Panc1 (cell line): ENCODE results near the gene PPM1L. TPM values are rescaled to one million over a fixed set of nuclear protein-coding genes. Genes with fewer than 3 reads are reported as not detected.

ENCODE experiments used
- ATAC-seq: fragments of 200-7000 bp; cut with Tn5 transposase; 2 replicates; pipeline ENCODE4 v1.9.1; 2020; ENCODE audit warnings: mild to moderate bottlenecking, moderate library complexity
- BruUV-seq: library from RNA; stranded (reverse); fragments of 400-500 nt; replicated peaks from 2 replicates; lab custom pipeline; 2021; lab: Mats Ljungman, UMichigan
- CTCF ChIA-PET: fragments of 300-600 bp; sonication (Branson Sonifier 250); formaldehyde crosslinking; loops from one replicate; lab custom pipeline; 2022; ENCODE audit warnings: antibody characterized with exemption; lab: Charles Lee
- POLR2A ChIA-PET: fragments of 300-600 bp; sonication (Branson Sonifier 250); formaldehyde crosslinking; loops from one replicate; lab custom pipeline; 2022; ENCODE audit warnings: antibody characterized with exemption; lab: Charles Lee
- DNase-seq: peaks from one replicate; pipeline ENCODE4 v3.0.0-alpha.2; 2010; ENCODE audit warnings: low read depth, low spot score
- H3K27ac ChIP-seq: 2 replicates; pipeline ENCODE4 v1.5.1; 2011; ENCODE audit warnings: mild to moderate bottlenecking, low read length, inconsistent platforms
- H3K27me3 ChIP-seq: fragments of 200-500 bp; sonication (Bioruptor generic); 2 replicates; pipeline ENCODE4 v1.6.0; 2014; ENCODE audit warnings: low read length, inconsistent platforms; ENCODE audit not compliant: control insufficient read depth, insufficient read depth
- H3K36me3 ChIP-seq: fragments of 200-500 bp; sonication (Bioruptor generic); 2 replicates; pipeline ENCODE4 v1.5.1; 2014; ENCODE audit warnings: inconsistent platforms, mild to moderate bottlenecking, low read length, moderate library complexity; ENCODE audit not compliant: control insufficient read depth, insufficient read depth
- H3K4me1 ChIP-seq: 2 replicates; pipeline ENCODE4 v1.5.1; 2011; ENCODE audit warnings: inconsistent platforms, mild to moderate bottlenecking, low read length, moderate library complexity; ENCODE audit not compliant: control insufficient read depth, insufficient read depth
- H3K4me3 ChIP-seq, 2 experiments: 2 replicates each; pipeline ENCODE4 v1.5.1; 2011 to 2012; ENCODE audit warnings: low read depth in 2 of 2, low read length in 2 of 2, mild to moderate bottlenecking in 2 of 2, inconsistent platforms in 1 of 2, moderate library complexity in 1 of 2
- H3K9me3 ChIP-seq: fragments of 200-500 bp; sonication (Bioruptor generic); 2 replicates; pipeline ENCODE4 v1.5.1; 2014; ENCODE audit warnings: low read depth, mild to moderate bottlenecking, inconsistent platforms, low read length, moderate library complexity; ENCODE audit not compliant: control insufficient read depth, insufficient read depth
- POLR2AphosphoS5 ChIP-seq: IDR thresholded peaks from 2 replicates; pipeline ENCODE4 v1.6.1; 2012; ENCODE audit warnings: mild to moderate bottlenecking, low read depth, low read length, moderate library complexity
- SIN3A ChIP-seq: IDR thresholded peaks from 2 replicates; pipeline ENCODE4 v1.6.1; 2012; ENCODE audit warnings: low read depth, mild to moderate bottlenecking, low read length, moderate library complexity, borderline replicate concordance; ENCODE audit not compliant: insufficient read depth
- TCF7L2 ChIP-seq: IDR thresholded peaks from 2 replicates; pipeline ENCODE4 v1.6.1; 2011; ENCODE audit warnings: mild to moderate bottlenecking, low read depth, low read length, inconsistent platforms
- in situ Hi-C: cut with HindIII; loops from 2 replicates; pipeline ENCODE4 v1.10.0; 2016; ENCODE audit warnings: low sequenced_read_pairs, low pct_unique_long_range_greater_than_20kb
- intact Hi-C: fragments of 100-400 bp; cut with micrococcal nuclease; formaldehyde crosslinking; loops from one replicate; pipeline ENCODE4 v1.10.0; 2022; ENCODE audit not compliant: unreplicated experiment
- total RNA-seq: library from RNA; stranded (reverse); gene quantifications from one replicate; pipeline ENCODE4 v1.2.1, GENCODE V29; 2021; ENCODE audit not compliant: unreplicated experiment
- TF ChIP-seq, protein P1 (sequence below): fragments of 450-650 bp; IDR thresholded peaks from 2 replicates; pipeline ENCODE4 v1.5.1; 2017; ENCODE audit warnings: mild to moderate bottlenecking
- TF ChIP-seq, protein P2 (sequence below), 2 experiments: IDR thresholded peaks; 2 replicates each; pipeline ENCODE4 v1.6.1; 2011 to 2012; ENCODE audit warnings: low read depth in 2 of 2, control low read depth in 1 of 2, low read length in 1 of 2, mild to moderate bottlenecking in 1 of 2, moderate library complexity in 1 of 2; ENCODE audit not compliant: insufficient read depth in 1 of 2

The PPM1L gene
- total RNA-seq, 1 experiment from 2014 or later, result 23.8 TPM

DNA sequence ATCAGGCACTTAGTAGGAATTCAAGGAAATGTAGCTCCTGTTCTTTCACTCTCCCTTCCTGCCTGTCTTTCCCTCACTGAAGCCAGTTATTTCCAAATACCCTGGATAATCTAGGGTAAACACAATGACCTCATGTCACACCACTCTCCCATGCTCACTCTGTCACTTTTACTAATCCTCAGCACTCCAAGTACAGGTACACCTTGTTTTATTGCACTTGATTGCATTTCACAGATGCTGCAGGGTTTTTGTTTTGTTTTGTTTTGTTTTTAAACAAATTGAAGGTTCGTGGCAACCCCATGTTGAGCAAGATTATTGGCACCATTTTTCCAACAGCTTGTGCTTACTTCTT lies 40.8 kb downstream of the PPM1L start:
- ATAC-seq, result no peak
- CTCF ChIA-PET, result no interaction called here

DNA sequence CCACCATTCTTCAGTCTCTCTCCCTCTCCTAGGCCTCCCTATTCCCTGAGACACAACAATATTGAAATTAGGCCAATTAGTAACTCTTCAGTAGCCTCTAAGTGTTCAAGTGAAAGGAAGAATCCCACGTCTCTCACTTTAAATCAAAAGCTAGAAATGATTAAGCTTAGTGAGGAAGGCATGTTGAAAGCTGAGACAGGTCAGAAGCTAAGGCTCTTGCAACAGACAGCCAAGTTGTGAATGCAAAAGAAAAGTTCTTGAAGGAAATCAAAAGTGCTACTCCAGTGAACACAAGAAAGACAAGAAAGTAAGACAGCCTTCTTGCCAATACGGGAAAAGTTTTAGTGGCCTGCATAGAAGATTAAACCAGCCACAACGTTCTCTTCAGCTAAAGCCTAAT lies 41.3 kb downstream of the PPM1L start:
- POLR2A ChIA-PET, result no interaction called here
- DNase-seq (no peak), ATAC-seq (no peak)
- BruUV-seq, result no TSS peak
- no peaks in the 10 kb centered on the region for H3K9me3 ChIP-seq
- in situ Hi-C loops, result no loop called here
- no peaks in the 10 kb centered on the region for H3K36me3 ChIP-seq
- TF ChIP-seq, protein P1, sequence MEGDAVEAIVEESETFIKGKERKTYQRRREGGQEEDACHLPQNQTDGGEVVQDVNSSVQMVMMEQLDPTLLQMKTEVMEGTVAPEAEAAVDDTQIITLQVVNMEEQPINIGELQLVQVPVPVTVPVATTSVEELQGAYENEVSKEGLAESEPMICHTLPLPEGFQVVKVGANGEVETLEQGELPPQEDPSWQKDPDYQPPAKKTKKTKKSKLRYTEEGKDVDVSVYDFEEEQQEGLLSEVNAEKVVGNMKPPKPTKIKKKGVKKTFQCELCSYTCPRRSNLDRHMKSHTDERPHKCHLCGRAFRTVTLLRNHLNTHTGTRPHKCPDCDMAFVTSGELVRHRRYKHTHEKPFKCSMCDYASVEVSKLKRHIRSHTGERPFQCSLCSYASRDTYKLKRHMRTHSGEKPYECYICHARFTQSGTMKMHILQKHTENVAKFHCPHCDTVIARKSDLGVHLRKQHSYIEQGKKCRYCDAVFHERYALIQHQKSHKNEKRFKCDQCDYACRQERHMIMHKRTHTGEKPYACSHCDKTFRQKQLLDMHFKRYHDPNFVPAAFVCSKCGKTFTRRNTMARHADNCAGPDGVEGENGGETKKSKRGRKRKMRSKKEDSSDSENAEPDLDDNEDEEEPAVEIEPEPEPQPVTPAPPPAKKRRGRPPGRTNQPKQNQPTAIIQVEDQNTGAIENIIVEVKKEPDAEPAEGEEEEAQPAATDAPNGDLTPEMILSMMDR, result no peak
- no peak for TF ChIP-seq SIN3A
- TF ChIP-seq, protein P2, sequence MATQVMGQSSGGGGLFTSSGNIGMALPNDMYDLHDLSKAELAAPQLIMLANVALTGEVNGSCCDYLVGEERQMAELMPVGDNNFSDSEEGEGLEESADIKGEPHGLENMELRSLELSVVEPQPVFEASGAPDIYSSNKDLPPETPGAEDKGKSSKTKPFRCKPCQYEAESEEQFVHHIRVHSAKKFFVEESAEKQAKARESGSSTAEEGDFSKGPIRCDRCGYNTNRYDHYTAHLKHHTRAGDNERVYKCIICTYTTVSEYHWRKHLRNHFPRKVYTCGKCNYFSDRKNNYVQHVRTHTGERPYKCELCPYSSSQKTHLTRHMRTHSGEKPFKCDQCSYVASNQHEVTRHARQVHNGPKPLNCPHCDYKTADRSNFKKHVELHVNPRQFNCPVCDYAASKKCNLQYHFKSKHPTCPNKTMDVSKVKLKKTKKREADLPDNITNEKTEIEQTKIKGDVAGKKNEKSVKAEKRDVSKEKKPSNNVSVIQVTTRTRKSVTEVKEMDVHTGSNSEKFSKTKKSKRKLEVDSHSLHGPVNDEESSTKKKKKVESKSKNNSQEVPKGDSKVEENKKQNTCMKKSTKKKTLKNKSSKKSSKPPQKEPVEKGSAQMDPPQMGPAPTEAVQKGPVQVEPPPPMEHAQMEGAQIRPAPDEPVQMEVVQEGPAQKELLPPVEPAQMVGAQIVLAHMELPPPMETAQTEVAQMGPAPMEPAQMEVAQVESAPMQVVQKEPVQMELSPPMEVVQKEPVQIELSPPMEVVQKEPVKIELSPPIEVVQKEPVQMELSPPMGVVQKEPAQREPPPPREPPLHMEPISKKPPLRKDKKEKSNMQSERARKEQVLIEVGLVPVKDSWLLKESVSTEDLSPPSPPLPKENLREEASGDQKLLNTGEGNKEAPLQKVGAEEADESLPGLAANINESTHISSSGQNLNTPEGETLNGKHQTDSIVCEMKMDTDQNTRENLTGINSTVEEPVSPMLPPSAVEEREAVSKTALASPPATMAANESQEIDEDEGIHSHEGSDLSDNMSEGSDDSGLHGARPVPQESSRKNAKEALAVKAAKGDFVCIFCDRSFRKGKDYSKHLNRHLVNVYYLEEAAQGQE (IDR thresholded peaks at IDR 0.05; ENCODE audit: insufficient read depth in 1 of 2, low read depth in 2 of 2, low read length in 1 of 2), result no peak
- no peak for TF ChIP-seq TCF7L2
- no peak for TF ChIP-seq POLR2AphosphoS5
- H3K4me1 ChIP-seq, result peaks cover 16% of the 10 kb centered on the region
- CTCF ChIA-PET, result no interaction called here
- no peaks in the 10 kb centered on the region for H3K27me3 ChIP-seq
- H3K27ac ChIP-seq, result no peak overlapping the region
- intact Hi-C loops, result no loop called here
- no peak overlapping the region for H3K4me3 ChIP-seq

More for the DNA sequence above, 40.8 kb downstream of the PPM1L start:
- TF ChIP-seq, protein P2 (IDR thresholded peaks at IDR 0.05; ENCODE audit: insufficient read depth in 1 of 2, low read depth in 2 of 2, low read length in 1 of 2), result no peak
- TF ChIP-seq, protein P1, result no peak
- TF ChIP-seq SIN3A (no peak), POLR2AphosphoS5 (no peak), TCF7L2 (no peak)
- in situ Hi-C loops, result no loop called here
- POLR2A ChIA-PET, result no interaction called here
- Histone ChIP-seq H3K27me3 (no peaks in the 10 kb centered on the region), H3K36me3 (no peaks in the 10 kb centered on the region), H3K4me3 (no peak overlapping the region), H3K9me3 (no peaks in the 10 kb centered on the region), H3K4me1 (peaks cover 10% of the 10 kb centered on the region), H3K27ac (no peak overlapping the region)
- no peak for DNase-seq
- intact Hi-C loops, result no loop called here
- BruUV-seq, result no TSS peak
